GM18499 (cell line): Measurements from ENCODE around the gene DCAF15.
A peak's percentile ranks its signal among the peaks of the same experiment; 100 is the strongest.
"Not testable (repeated sequence)": the region's sequence is repeated elsewhere in the genome, so short reads cannot be mapped to it uniquely, and the experiment has no call there.

Experiments
- ATAC-seq: cut with Tn5 transposase; IDR thresholded peaks from one replicate; pipeline ENCODE4 v1.9.1; 2021; ENCODE audit warnings: moderate number of reproducible peaks; ENCODE audit not compliant: insufficient read depth, unreplicated experiment

Gene DCAF15, protein sequence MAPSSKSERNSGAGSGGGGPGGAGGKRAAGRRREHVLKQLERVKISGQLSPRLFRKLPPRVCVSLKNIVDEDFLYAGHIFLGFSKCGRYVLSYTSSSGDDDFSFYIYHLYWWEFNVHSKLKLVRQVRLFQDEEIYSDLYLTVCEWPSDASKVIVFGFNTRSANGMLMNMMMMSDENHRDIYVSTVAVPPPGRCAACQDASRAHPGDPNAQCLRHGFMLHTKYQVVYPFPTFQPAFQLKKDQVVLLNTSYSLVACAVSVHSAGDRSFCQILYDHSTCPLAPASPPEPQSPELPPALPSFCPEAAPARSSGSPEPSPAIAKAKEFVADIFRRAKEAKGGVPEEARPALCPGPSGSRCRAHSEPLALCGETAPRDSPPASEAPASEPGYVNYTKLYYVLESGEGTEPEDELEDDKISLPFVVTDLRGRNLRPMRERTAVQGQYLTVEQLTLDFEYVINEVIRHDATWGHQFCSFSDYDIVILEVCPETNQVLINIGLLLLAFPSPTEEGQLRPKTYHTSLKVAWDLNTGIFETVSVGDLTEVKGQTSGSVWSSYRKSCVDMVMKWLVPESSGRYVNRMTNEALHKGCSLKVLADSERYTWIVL

DNA sequence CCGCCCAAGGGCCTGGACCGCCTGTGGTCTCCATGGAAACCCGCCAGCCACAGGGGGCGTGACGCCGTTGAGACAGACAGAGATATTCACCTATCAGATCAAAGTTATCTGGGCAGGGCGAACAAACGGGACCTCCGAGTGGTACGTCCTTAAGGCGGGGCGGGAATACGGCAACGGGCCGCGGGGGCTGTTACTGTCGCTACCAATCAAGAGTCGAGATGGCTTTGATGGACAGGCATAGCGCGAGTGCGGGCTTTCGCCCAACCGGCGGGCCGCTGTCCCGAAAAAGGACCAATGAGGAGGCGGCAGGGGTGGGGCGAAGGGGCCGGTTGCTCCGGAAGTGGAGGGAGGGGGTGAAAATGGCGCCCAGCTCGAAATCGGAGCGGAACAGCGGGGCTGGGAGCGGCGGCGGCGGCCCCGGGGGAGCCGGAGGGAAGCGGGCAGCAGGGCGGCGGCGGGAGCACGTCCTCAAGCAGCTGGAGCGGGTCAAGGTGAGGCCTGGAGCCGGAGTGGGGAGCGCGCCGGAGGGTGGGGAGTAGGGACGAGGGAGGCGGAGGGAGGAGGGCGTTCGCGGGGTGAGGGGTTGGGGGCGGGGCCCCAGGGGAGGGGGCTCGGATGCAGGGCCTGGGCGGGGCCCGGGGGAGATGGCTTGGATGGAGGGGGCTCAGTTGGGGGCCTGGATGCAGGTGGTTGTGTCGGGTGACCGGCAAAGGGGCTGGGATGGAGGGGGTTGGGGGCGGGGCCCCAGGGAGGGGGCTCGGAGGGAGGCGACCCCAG lies at the start of gene DCAF15:
Gene DCAF15 (plus strand): TSS at position 356 of the 777 bp plus-strand sequence. CDS start 4 bp downstream, at position 360.
- peak; percentile 97 for ATAC-seq

DNA sequence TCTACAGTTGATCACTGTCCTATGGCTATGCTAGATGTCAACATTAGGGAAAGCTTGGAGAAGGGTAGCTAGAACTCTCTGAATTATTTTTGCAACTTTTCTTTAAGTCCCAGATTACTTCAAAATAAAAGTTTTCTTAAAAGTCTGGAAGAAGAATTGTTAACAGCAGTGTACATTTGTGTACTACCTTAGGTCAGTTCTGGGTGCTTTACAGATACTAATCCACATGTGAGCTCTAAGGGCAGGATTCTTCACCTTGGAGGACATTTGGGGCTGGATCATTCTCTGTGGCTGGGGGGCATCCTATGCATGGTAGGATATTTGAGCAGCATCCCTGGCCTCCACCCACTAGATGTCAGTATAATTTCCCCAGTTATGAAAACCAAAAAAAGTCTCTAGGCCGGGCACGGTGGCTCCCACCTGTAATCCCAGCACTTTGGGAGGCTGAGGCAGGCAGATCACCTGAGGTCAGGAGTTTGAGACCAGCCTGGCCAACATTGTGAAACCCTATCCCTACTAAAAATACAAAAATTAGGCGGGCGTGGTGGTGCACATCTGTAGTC lies 49.2 kb upstream of the DCAF15 start:
- ATAC-seq, result no peak

DNA sequence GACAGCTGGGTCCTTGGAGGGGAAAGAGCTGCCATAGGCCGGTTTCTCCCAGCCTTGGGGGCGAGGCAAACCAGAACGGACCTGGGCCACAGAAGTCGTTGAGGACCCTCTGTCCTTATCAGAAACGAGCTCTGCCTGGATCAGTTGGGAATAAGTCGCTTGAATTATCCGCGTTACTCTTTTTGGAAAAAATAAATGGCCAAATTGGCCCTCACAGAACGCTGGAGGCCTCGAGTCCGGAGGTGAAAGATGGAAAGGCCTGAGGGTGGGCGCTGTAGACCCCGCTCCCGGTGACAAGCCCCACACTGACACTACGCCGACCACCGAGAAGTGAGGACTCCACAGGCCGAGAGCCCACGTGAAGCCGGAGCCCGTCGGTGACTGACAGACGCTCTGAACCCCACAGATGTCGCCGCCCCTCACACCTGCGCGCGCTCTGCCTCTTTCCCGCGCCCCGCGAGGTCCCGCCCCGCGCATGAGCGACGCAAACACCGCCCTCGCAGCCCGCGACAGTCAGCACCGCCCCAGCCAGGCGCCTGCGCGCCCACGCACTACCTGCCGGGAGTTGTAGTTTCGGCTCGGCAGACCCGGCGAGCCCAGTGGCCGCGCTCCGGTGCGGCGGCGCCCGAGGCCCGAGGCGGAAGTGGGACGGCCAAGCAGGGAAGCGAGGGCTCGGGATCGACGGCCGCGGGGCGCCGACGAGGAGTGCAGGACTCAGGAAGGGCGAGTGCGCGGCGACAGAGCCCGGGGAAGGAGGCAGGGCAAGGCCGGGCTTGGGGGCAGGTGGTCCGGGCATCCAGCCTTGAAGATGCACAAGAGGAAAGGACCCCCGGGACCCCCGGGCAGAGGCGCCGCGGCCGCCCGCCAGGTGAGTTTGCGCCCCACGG lies 46.4 kb upstream of the DCAF15 start, which contains the start of the genes BRME1 and CC2D1A:
Gene BRME1 (minus strand): TSS at position 484 of the 887 bp plus-strand sequence. CDS start 1,225 bp downstream, outside the sequence.
Gene CC2D1A (plus strand): TSS at position 568 of the 887 bp plus-strand sequence. CDS start 241 bp downstream, at position 809.
- ATAC-seq, result peak; percentile 58

DNA sequence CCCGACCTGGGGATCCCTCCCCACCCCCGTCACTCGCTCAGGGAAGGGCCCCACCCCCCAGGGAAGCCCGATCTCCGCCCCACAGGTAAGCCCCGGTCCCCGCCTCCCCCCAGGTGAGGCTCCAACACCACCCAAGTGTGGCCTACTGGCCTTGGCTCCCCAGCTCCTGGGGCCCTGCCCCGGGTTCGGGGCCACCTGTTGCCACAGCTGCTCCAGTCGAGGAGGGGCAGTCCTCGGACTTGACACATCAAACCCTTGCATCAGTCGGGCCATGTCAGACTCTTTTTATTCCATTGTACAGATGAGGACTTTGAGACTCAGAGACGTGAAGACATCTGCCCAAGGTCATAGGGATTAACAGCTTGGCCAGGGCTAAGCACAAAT lies 45.8 kb upstream of the DCAF15 start:
- ATAC-seq, result no peak

DNA sequence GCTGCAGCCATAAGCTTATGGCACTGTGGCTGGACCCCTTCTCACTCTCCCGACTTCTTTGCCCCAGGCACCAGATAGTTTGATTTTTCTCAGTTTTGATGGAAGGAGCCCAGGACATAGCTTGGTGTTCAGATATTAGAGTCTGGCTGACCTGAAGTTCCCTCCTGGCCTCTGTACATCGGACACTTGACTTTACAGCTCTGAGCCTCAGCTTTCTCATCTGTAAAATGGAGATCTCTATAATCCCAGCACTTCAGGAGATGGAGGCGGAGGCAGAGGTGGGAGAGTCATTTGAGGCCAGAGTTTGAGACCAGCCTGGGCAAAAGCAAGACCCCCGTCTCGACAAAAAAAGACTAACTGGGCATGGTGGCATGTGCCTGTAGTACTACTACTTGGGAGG lies 45.4 kb upstream of the DCAF15 start:
- no peak for ATAC-seq

DNA sequence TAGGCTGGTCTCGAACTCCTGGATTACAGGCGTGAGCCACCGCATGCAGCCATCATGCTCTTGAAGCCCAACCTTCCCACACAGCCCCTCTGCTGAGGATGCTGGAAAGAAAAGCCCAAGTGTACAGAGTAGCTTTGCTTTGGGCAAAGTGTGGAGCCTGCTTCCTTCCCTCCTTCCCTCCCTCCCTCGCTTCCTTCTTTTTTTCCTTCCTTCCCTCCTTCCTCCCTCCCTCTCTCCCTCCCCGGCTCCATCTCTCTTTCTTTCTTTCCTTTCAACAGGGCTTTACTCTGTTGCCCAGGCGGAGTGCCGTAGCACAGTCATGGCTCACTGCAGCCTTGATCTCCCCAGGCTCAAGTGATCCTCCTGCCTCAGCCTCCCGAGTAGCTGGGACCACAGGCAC lies 43.6 kb upstream of the DCAF15 start:
- ATAC-seq, result no peak

DNA sequence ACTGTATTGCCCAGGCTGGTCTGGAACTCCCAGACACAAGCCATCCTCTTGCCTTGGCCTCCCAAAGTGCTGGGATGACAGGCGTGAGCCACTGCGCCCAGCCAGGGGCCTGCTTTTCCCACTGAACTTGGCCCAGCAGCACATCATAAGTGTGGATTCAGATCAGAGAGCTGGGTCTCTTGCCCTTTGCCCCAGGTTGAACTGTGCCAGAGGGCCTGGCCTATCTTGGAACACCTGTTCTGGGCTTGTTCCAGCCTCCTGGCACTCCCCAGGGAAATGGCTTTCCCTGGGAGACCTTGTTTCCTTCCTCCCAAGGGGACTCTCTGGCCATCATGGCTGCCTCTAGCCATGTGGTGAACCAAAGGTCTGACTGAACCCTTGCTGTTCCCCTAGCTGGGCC lies 42.9 kb upstream of the DCAF15 start:
- no peak for ATAC-seq

DNA sequence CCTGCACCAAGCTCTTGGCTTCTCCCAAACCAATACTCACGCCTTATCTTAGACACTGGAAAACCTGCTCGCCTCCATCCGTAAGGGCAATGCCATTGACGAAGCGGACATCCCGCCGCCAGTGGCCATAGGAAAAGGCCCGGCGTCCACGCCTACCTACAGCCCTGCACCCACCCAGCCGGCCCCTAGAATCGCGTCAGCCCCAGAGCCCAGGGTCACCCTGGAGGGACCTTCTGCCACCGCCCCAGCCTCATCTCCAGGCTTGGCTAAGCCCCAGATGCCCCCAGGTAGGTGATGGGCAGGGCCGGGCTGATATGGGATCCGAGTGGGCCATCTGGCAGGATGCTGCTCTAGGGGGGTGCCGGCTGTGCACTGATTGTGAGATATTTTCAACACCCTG lies 39.0 kb upstream of the DCAF15 start:
- no peak for ATAC-seq

DNA sequence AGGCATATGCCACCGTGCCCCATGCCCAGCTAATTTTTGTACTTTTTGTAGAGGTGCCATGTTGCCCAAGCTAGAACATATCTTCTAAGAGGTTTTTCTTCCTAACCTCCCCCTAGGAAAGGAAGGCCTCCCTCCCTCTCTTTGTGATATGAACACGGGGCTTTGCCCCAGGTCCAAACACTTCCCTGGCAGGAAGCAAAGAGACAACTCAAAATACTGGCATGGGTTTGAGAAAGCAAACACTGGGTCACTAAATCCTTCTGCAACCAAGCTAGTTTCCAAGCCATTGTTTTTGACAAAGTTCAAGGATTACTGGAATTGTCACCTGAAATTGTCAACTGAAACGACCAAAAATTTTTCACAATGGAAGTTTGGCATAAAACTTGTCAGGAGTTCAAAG lies 37.5 kb upstream of the DCAF15 start:
- ATAC-seq, result no peak

DNA sequence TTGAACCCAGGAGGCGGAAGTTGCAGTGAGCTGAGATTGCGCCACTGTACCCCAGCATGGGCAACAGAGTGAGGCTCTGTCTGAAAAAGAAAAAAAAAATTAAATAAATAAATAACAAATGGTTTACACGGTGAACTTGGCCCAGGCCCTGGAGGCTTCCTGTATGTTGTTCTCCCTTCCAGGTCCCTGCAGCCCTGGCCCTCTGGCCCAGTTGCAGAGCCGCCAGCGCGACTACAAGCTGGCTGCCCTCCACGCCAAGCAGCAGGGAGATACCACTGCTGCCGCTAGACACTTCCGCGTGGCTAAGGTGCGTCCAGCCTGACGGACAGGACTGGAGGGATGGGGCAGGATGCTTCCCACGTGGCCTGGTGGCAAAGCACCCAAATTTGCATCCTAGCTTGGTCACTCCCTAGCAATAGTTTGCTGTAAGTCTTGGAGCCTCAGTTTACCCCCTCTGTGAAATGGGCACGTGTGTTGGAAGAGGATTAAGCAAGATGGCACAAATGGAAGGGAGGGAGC lies 34.4 kb upstream of the DCAF15 start:
- no peak for ATAC-seq

DNA sequence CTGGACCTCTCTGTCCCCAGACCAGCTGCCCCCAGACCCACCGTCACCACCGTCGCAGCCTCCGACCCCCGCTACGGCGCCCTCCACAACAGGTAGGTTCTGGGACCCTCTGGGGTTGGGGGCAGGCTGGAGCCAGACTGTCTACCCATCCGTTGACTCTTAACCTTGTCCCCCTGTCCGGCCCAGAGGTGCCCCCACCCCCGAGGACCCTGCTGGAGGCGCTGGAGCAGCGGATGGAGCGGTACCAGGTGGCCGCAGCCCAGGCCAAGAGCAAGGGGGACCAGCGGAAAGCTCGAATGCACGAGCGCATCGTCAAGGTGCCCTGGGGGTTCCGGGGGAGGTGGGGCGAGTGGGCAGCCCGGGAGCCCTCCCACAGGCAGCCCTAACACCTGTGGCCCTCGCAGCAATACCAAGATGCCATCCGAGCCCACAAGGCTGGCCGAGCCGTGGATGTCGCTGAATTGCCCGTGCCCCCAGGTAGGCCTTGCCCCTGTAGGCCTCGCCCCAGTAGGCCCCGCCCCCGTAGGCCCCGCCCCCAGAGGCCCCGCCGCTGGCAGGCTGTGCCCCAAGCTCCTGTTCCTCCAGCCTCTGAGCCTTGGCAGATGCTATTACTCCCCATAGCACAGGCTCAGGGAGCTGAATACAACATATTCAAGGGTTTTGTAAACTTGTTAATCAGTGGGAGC lies 33.4 kb upstream of the DCAF15 start:
- no peak for ATAC-seq

DNA sequence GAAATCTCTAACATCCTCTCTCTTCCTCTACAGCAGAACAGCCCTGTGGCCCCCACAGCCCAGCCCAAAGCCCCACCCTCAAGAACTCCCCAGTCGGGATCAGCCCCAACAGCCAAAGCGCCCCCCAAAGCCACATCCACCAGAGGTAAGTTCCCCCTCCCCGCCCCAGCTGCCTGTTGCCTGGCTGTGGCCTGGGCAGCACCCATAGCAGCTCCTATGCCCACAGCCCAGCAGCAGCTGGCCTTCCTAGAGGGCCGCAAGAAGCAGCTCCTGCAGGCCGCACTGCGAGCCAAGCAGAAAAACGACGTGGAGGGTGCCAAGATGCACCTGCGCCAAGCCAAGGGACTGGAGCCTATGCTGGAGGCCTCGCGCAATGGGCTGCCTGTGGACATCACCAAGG lies 31.8 kb upstream of the DCAF15 start:
- no peak for ATAC-seq

DNA sequence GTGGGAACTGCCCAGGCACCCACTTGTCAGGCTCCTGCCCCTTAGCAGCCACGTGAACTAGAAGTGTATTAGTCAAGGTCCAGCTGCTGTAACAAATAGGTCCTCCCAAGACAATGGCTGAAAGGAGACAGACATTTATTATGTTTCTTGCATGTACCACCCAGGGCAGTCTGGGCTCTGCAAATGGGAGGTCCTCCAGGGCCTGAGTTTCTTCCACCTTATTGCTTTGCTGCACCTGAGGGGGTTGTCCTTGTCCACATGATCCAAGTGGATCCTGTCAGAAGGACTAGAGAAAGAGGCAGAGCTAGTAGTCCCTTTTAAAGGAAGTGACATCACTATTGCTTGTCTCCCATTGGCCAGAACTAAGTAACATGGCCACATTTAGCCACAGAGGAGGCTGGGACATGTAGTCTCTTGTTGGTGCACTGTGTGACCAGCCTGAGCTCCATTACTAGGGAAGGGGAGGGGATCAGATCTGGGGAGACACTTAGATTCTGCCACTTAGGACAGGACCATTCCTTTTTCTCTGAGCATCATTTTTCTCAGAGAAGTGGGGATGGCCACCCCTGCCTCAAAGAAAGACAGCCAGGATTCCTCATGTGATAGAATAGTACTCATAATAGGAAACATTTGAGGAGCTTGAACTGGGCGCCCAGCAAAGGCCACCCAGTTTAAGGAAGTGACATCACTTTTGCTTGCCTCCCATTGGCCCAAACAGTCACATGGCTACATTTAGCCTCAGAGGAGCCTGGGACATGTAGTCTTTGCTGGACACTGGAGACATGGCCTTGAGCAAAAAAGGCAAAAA lies 31.2 kb upstream of the DCAF15 start:
- no peak for ATAC-seq

DNA sequence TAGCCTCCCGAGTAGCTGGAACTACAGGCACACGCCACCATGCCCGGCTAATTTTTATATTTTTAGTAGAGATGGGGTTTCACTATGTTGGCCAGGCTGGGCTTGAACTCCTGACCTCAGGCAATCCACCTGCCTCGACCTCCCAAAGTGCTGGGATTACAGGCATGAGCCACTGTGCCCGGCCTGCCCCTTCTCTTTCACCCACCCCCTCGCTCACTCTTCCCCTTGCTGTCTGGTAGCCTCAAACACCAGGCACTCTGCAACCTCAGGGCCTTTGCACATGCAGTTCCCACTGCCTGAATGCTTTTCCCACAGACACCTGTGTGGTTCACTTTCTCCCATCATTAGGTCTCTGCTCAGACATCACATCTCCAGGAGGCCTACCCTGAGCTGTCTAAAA lies 30.2 kb upstream of the DCAF15 start:
- ATAC-seq, result not testable (repeated sequence)

DNA sequence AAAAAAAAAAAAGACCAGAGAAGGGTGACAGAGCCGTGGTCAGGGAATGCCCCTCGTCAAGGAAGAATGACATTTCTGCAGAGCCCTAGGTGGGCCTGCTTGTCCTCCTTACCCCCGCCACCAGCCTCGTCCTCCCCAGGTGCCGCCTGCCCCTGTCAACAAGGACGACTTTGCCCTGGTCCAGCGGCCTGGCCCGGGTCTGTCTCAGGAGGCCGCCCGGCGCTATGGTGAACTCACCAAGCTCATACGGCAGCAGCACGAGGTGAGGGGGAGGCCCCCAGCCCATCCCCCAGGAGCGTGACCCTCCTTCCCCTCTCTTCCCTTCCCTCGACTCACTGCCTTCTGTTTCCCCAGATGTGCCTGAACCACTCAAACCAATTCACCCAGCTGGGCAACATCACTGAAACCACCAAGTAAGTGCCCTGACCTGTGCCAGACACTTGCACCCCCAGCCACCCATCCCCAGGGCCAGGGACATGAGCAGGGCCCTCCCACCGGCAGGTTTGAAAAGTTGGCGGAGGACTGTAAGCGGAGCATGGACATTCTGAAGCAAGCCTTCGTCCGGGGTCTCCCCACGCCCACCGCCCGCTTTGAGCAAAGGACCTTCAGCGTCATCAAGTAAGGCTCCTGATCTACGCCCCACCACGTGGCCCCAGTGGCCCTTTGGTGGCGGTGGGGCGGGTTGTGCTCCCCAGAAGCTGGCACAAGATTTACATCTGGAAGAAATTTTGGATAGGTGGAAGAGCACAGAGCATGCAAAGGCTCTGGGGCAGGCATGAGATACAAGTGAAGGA lies 28.9 kb upstream of the DCAF15 start:
- no peak for ATAC-seq

DNA sequence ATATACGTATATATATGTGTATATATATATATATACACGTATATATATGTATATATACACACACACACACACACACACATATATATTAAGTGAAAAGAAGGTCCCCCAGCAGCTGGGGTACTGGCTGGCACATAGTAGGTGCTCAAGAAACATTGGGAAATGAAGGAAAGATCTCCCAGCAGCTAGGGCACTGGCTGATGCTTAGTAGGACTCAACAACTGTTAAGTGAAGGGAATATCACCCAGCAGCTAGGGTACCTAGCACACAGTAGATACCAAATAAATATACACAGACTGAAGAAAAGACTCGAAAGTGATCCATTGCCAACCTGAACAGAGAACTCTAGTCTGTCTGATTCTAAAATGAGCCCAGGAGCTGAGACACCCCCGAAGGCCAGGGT lies 26.3 kb upstream of the DCAF15 start:
- ATAC-seq, result no peak

DNA sequence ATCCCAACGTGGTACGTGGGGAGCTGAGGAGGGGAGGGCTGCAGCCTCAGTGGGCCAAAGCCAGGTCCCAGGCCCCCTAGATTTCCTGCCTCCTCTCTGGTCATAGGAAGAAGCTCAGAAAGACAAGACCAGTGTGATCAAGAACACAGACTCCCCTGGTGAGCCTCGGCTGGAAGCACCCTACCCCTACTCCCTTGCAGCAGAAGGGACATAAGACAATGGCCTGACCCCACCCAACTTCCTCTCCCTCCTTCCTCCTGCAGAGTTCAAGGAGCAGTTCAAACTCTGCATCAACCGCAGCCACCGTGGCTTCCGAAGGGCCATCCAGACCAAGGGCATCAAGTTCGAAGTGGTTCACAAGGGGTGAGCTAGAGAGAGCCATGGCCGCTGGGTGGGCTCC lies 25.6 kb upstream of the DCAF15 start:
- no peak for ATAC-seq
